ENCODE measurements around the gene PDE2A.

- no peak for TF ChIP-seq E2F5 (CRISPR knock-in tag; IDR thresholded peaks at IDR 0.05)
- no peak for TF ChIP-seq GABPB1 (CRISPR knock-in tag; IDR thresholded peaks at IDR 0.05)
Observed at GRCh38 chr11:72609045-72609444, 65.2 kb downstream of the PDE2A start.

Measured in WTC11 (cell line).